Duodenal mucosa (tissue), 2 donors: ENCODE results near the gene MSMB.
"Not testable (repeated sequence)": the region's sequence is repeated elsewhere in the genome, so short reads cannot be mapped to it uniquely, and the experiment has no call there.

Experiments used
- H3K27ac ChIP-seq: one replicate; pipeline ENCODE4 v1.7.0; 2013; ENCODE audit warnings: low read depth, low read length
- H3K27me3 ChIP-seq, 2 donors: one replicate each; pipeline ENCODE4 v1.7.0; 2013; ENCODE audit warnings: low read length in 2 of 2, control low read depth in 1 of 2; ENCODE audit not compliant: insufficient read depth in 2 of 2, control insufficient read depth in 1 of 2
- H3K36me3 ChIP-seq, 2 donors: one replicate each; pipeline ENCODE4 v1.7.0; 2013; ENCODE audit warnings: low read length in 2 of 2, control low read depth in 1 of 2; ENCODE audit not compliant: insufficient read depth in 2 of 2, control insufficient read depth in 1 of 2
- H3K4me1 ChIP-seq, 2 donors: one replicate each; pipeline ENCODE4 v1.7.0; 2013; ENCODE audit warnings: low read length in 2 of 2, control low read depth in 1 of 2; ENCODE audit not compliant: insufficient read depth in 2 of 2, control insufficient read depth in 1 of 2
- H3K4me3 ChIP-seq, 2 donors: one replicate each; pipeline ENCODE4 v1.7.0; 2013; ENCODE audit warnings: low read length in 2 of 2, low read depth in 1 of 2
- H3K9ac ChIP-seq, 2 donors: one replicate each; pipeline ENCODE4 v1.7.0; 2013; ENCODE audit warnings: low read length in 2 of 2, low read depth in 1 of 2
- H3K9me3 ChIP-seq, 2 donors: one replicate each; pipeline ENCODE4 v1.7.0; 2013; ENCODE audit warnings: low read length in 2 of 2, control low read depth in 1 of 2; ENCODE audit not compliant: control insufficient read depth in 1 of 2

MSMB gene

GRCh38 chr10:46046261-46046660 lies at the start of gene MSMB:
Gene MSMB, minus strand, starts transcription at chr10:46046269. Its CDS starts 32 bp downstream, at chr10:46046237.
- Histone ChIP-seq H3K4me3 (no peak within 1 kb of the TSS), H3K27ac (no peak within 1 kb of the TSS), H3K4me1 (peaks cover 8 to 14% of the 10 kb centered on the region in 2 donors), H3K9me3 (no peaks in the 10 kb centered on the region), H3K36me3 (no peaks in the 10 kb centered on the region), H3K27me3 (peaks cover 4 to 8% of the 10 kb centered on the region in 2 donors), H3K9ac (no peak within 1 kb of the TSS)

DNA sequence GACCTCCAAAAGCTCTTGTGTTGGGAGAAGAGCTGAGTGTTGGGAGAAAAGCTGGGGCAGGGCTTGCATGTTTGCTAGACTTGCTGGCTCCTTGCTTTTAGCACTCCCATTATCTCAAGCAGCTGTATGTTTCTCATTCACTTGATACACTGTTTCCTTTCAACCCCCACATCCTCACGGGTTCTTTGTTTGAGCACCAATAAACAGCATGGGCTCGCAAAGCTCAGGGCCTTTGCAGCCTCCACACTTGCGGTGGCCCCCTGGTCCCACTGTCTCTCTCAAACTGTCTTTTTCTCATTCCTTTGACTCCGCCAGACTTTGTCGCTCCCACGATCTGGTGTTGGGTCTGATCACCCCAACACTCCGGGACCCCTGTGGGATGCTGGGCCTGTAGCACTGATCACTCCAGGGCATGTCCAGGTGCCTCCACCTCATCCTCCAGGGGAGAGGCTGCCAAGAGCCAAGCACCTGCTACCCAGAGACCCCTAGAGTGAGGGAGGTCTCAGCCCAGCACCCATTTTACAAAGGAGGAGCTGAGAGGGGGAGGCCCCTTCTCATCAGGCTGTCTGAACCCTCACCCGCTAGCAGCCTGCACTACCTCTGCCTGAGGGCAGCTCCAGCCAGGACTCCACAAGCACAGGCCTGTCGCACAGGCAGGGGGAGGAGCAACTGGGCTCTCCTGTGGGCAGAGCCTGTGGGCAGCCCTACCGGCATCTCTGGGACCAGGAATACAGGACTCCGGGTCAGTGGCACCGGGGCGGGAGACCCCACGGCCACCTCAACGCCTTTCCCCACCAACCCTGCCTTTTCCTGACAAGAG lies 49.1 kb upstream of the MSMB start:
- H3K4me3 ChIP-seq, result no peak overlapping the region
- H3K9me3 ChIP-seq, result no peaks in the 10 kb centered on the region
- no peaks in the 10 kb centered on the region for H3K36me3 ChIP-seq
- H3K9ac ChIP-seq, result no peak overlapping the region
- H3K27ac ChIP-seq, result no peak overlapping the region
- H3K27me3 ChIP-seq, result no peaks in the 10 kb centered on the region
- peaks cover 0 to 20% of the 10 kb centered on the region in 2 donors for H3K4me1 ChIP-seq

GRCh38 chr10:46094197-46094500 lies 48.1 kb upstream of the MSMB start:
- Histone ChIP-seq H3K36me3 (no peaks in the 10 kb centered on the region), H3K9me3 (no peaks in the 10 kb centered on the region), H3K9ac (no peak overlapping the region), H3K27ac (no peak overlapping the region), H3K4me1 (peaks cover 0 to 20% of the 10 kb centered on the region in 2 donors), H3K4me3 (no peak overlapping the region), H3K27me3 (no peaks in the 10 kb centered on the region)

- H3K9me3 ChIP-seq, H3K9ac ChIP-seq, H3K4me3 ChIP-seq, H3K27ac ChIP-seq, H3K27me3 ChIP-seq, H3K36me3 ChIP-seq: not testable (repeated sequence)
- peaks cover 0 to 20% of the 10 kb centered on the region in 2 donors for H3K4me1 ChIP-seq
Measured at GRCh38 chr10:46093316-46094196, 47.5 kb upstream of the MSMB start.

DNA sequence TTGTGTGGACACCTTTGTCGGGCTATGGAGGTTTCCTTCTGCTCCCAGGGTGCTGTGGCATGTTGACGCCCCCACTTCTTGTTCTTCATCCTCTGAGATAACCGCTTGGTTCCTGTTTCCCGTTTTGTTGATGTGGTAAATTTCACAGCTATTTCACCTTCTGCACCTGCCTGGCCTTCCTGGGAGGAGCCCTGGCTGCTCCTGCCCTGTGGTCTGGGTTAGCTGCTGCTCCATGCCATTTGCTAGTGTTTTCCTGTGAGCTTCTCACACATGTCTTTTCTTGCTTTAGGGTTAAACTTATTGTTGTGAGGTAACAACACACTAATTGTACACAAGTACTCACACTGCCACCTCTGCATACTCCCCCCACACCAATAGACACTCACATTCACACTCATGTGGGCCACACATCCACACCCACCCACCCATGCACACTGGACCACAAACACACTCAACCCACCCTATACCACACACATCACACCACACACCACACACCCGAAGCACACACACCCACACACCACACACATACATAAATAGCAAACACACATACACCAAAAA lies 46.5 kb upstream of the MSMB start:
- no peak overlapping the region for H3K27ac ChIP-seq
- H3K4me3 ChIP-seq, result no peak overlapping the region
- no peaks in the 10 kb centered on the region for H3K27me3 ChIP-seq
- no peaks in the 10 kb centered on the region for H3K36me3 ChIP-seq
- H3K4me1 ChIP-seq, result peaks cover 0 to 20% of the 10 kb centered on the region in 2 donors
- no peaks in the 10 kb centered on the region for H3K9me3 ChIP-seq
- H3K9ac ChIP-seq, result no peak overlapping the region

DNA sequence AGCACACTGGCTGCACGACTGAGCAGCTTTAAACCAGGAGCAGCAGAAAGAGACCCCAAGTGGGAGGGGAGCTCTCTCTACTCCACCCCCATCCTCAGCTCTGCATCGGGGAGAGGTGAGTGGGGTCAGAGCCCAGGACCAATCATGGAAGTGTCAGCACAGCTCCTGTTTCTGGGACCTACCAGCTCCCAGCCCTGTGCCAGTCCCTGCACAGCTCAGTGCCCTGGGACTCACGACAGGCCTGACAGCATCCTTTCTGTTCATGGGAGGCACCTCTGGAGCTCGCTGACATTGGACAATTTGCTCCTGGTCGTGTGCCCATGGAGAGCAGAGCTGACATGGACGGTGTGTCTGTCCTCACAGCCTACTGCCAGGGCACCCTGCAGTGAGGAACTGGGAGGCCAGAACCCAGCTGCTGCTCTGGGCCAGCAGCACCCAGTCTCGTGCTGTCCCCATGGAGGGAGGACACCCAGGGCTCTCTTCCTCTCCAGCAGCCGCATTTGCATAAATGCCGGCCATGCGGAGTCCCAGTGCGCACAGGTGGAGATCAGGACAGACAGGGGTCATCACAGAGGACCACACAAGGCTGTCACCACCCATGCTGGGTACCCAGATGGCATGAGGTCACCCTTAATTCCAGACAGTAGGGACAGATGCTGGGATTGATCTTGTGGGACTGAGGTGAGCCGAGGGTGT lies 45.9 kb upstream of the MSMB start:
- no peak overlapping the region for H3K4me3 ChIP-seq
- H3K27me3 ChIP-seq, result no peaks in the 10 kb centered on the region
- H3K36me3 ChIP-seq, result no peaks in the 10 kb centered on the region
- H3K27ac ChIP-seq, result no peak overlapping the region
- peaks cover 0 to 20% of the 10 kb centered on the region in 2 donors for H3K4me1 ChIP-seq
- no peak overlapping the region for H3K9ac ChIP-seq
- H3K9me3 ChIP-seq, result no peaks in the 10 kb centered on the region

- Histone ChIP-seq H3K9me3 (no peaks in the 10 kb centered on the region), H3K36me3 (no peaks in the 10 kb centered on the region), H3K9ac (no peak overlapping the region), H3K4me1 (peaks cover 0 to 20% of the 10 kb centered on the region in 2 donors), H3K27ac (no peak overlapping the region), H3K4me3 (no peak overlapping the region), H3K27me3 (no peaks in the 10 kb centered on the region)
Measured at GRCh38 chr10:46091080-46091827, 45.2 kb upstream of the MSMB start.

- H3K9ac ChIP-seq, result no peak overlapping the region
- H3K27ac ChIP-seq, result no peak overlapping the region
- peaks cover 0 to 20% of the 10 kb centered on the region in 2 donors for H3K4me1 ChIP-seq
- no peaks in the 10 kb centered on the region for H3K9me3 ChIP-seq
- H3K4me3 ChIP-seq, result no peak overlapping the region
- no peaks in the 10 kb centered on the region for H3K36me3 ChIP-seq
- H3K27me3 ChIP-seq, result no peaks in the 10 kb centered on the region
Measured at GRCh38 chr10:46090258-46090812, 44.3 kb upstream of the MSMB start.

GRCh38 chr10:46087381-46087780 lies 41.3 kb upstream of the MSMB start:
- peaks cover 0 to 12% of the 10 kb centered on the region in 2 donors for H3K4me1 ChIP-seq
- not testable (repeated sequence) for H3K36me3 ChIP-seq, H3K9me3 ChIP-seq, H3K4me3 ChIP-seq, H3K9ac ChIP-seq, H3K27ac ChIP-seq, H3K27me3 ChIP-seq
